ENCODE results near the gene ORC2. TPM values are rescaled to one million over a fixed set of nuclear protein-coding genes. Genes with fewer than 3 reads are reported as not detected.
A peak's percentile ranks its signal among the peaks of the same experiment; 100 is the strongest.
"Not testable (repeated sequence)": the region's sequence is repeated elsewhere in the genome, so short reads cannot be mapped to it uniquely, and the experiment has no call there.

ORC2 gene
- polyA plus RNA-seq (ENCODE audit: insufficient read length), result 46.0 TPM
- long read RNA-seq, donor 1, full-length matches to known transcripts, result 4 of 24 reads
- long read RNA-seq, donor 1, partial matches to known transcripts, result 20 of 24 reads
- long read RNA-seq, donor 1, other reads (novel, unspliced or antisense), result 0 of 24 reads
- long read RNA-seq, donor 2, full-length matches to known transcripts, result 2 of 2 reads
- long read RNA-seq, donor 2, partial matches to known transcripts, result 0 of 2 reads
- long read RNA-seq, donor 2, other reads (novel, unspliced or antisense), result 0 of 2 reads
- long read RNA-seq, donor 3, full-length matches to known transcripts, result 4 of 11 reads
- long read RNA-seq, donor 3, partial matches to known transcripts, result 7 of 11 reads
- long read RNA-seq, donor 3, other reads (novel, unspliced or antisense), result 0 of 11 reads
- long read RNA-seq, donor 4, result 0 reads
- long read RNA-seq, donor 5, full-length matches to known transcripts, result 6 of 6 reads
- long read RNA-seq, donor 5, partial matches to known transcripts, result 0 of 6 reads
- long read RNA-seq, donor 5, other reads (novel, unspliced or antisense), result 0 of 6 reads
- long read RNA-seq, donor 6, full-length matches to known transcripts, result 1 of 1 reads
- long read RNA-seq, donor 6, partial matches to known transcripts, result 0 of 1 reads
- long read RNA-seq, donor 6, other reads (novel, unspliced or antisense), result 0 of 1 reads
- long read RNA-seq, donor 7, full-length matches to known transcripts, result 9 of 16 reads
- long read RNA-seq, donor 7, partial matches to known transcripts, result 7 of 16 reads
- long read RNA-seq, donor 7, other reads (novel, unspliced or antisense), result 0 of 16 reads
- long read RNA-seq, donor 8, full-length matches to known transcripts, result 5 of 5 reads
- long read RNA-seq, donor 8, partial matches to known transcripts, result 0 of 5 reads
- long read RNA-seq, donor 8, other reads (novel, unspliced or antisense), result 0 of 5 reads

- peak; percentile 96 for DNase-seq
These were observed at the start of gene ORC2 for GRCh38 chr2:200963124-200963917. TSS of gene ORC2 (minus strand) at chr2:200963660. CDS start at chr2:200958123, 5,537 bp downstream.

GRCh38 chr2:201008296-201008829 is 44.9 kb upstream of the ORC2 start:
- peak; percentile 55 for DNase-seq

- peak; percentile 37 for DNase-seq
These were observed 44.1 kb upstream of the ORC2 start for GRCh38 chr2:201007584-201007998.

- DNase-seq, result no peak
These were observed 43.2 kb upstream of the ORC2 start for GRCh38 chr2:201006704-201007103.

GRCh38 chr2:201004370-201004769 is 40.9 kb upstream of the ORC2 start:
- no peak for DNase-seq

- DNase-seq, result no peak
These were observed 29.6 kb upstream of the ORC2 start for GRCh38 chr2:200993097-200993496.

- no peak for DNase-seq
These were observed 23.7 kb upstream of the ORC2 start for GRCh38 chr2:200987137-200987536.

GRCh38 chr2:200985799-200986198 is 22.3 kb upstream of the ORC2 start:
- no peak for DNase-seq

GRCh38 chr2:200976710-200977109 is 13.2 kb upstream of the ORC2 start:
- DNase-seq, result no peak

- DNase-seq, result no peak
These were observed 12.2 kb upstream of the ORC2 start for GRCh38 chr2:200975672-200976071.

GRCh38 chr2:200970057-200970456 is 6.6 kb upstream of the ORC2 start:
- not testable (repeated sequence) for DNase-seq

- no peak for DNase-seq
These were observed 5.3 kb upstream of the ORC2 start for GRCh38 chr2:200968735-200969134.

- no peak for DNase-seq
These were observed 4.7 kb upstream of the ORC2 start for GRCh38 chr2:200968162-200968561.

GRCh38 chr2:200966770-200967169 is 3.3 kb upstream of the ORC2 start:
- DNase-seq, result no peak

GRCh38 chr2:200964498-200964897 is 1.0 kb upstream of the ORC2 start:
- DNase-seq, result no peak

- not testable (repeated sequence) for DNase-seq
These were observed 425 bp upstream of the ORC2 start for GRCh38 chr2:200963918-200964252.

GRCh38 chr2:200962811-200963123 is 693 bp downstream of the ORC2 start:
- no peak for DNase-seq

GRCh38 chr2:200961674-200962073 is 1.8 kb downstream of the ORC2 start:
- no peak for DNase-seq

GRCh38 chr2:200950378-200950777 is 13.1 kb downstream of the ORC2 start:
- no peak for DNase-seq

- no peak for DNase-seq
These were observed 18.1 kb downstream of the ORC2 start for GRCh38 chr2:200945395-200945729.

- DNase-seq, result no peak
These were observed 18.7 kb downstream of the ORC2 start for GRCh38 chr2:200944467-200945394.

All from left kidney (tissue), 8 donors.